Neural progenitor cell (in vitro differentiated cells): ENCODE results near the gene OBP2B. TPM values are rescaled to one million over a fixed set of nuclear protein-coding genes. Genes with fewer than 3 reads are reported as not detected.

Experiments used
- DNase-seq: peaks from one replicate; pipeline ENCODE4 v3.0.0-alpha.2; 2016; ENCODE audit warnings: low spot score
- H2AFZ ChIP-seq: fragments of 200-600 bp; sonication (generic); replicated peaks from 2 replicates; pipeline ENCODE4 v1.6.1; 2016; ENCODE audit warnings: antibody characterized with exemption
- H3F3A ChIP-seq: fragments of 200-600 bp; sonication (generic); 2 replicates; pipeline ENCODE4 v1.6.1; 2016; ENCODE audit warnings: antibody characterized with exemption, low read depth
- H3K27ac ChIP-seq: fragments of 200-600 bp; sonication (generic); 2 replicates; pipeline ENCODE4 v1.5.1; 2016; ENCODE audit warnings: mild to moderate bottlenecking
- H3K27me3 ChIP-seq: fragments of 200-600 bp; sonication (generic); 2 replicates; pipeline ENCODE4 v1.6.1; 2016; ENCODE audit warnings: mild to moderate bottlenecking, moderate library complexity
- H3K36me3 ChIP-seq: fragments of 200-600 bp; sonication (generic); 2 replicates; pipeline ENCODE4 v1.5.1; 2016
- H3K4me1 ChIP-seq: fragments of 200-600 bp; sonication (generic); 2 replicates; pipeline ENCODE4 v1.6.1; 2016; ENCODE audit warnings: mixed run types
- H3K4me2 ChIP-seq: fragments of 200-600 bp; sonication (generic); 2 replicates; pipeline ENCODE4 v1.6.1; 2016
- H3K4me3 ChIP-seq: fragments of 200-600 bp; sonication (generic); 2 replicates; pipeline ENCODE4 v1.5.1; 2016
- H3K79me2 ChIP-seq: fragments of 200-600 bp; sonication (generic); 2 replicates; pipeline ENCODE4 v1.6.1; 2016; ENCODE audit warnings: low read depth
- H3K9ac ChIP-seq: fragments of 200-600 bp; sonication (generic); 2 replicates; pipeline ENCODE4 v1.6.1; 2016
- H3K9me3 ChIP-seq: fragments of 200-600 bp; sonication (generic); 2 replicates; pipeline ENCODE4 v1.5.1; 2016; ENCODE audit warnings: low read depth
- H4K20me1 ChIP-seq: fragments of 200-600 bp; sonication (generic); 2 replicates; pipeline ENCODE4 v1.6.1; 2016; ENCODE audit warnings: low read depth
- H3K27ac Mint-ChIP-seq: 3 replicates; pipeline ENCODE4 v1.8.0; 2021; ENCODE audit warnings: mixed read lengths
- H3K27me3 Mint-ChIP-seq: 2 replicates; pipeline ENCODE4 v1.8.0; 2022; ENCODE audit warnings: low read depth, mild to moderate bottlenecking, inconsistent platforms, moderate library complexity, mixed read lengths; ENCODE audit not compliant: insufficient read depth
- H3K36me3 Mint-ChIP-seq: 3 replicates; pipeline ENCODE4 v1.8.0; 2021; ENCODE audit warnings: mixed read lengths
- H3K4me1 Mint-ChIP-seq: 3 replicates; pipeline ENCODE4 v1.8.0; 2021; ENCODE audit warnings: mixed read lengths
- H3K4me3 Mint-ChIP-seq: 3 replicates; pipeline ENCODE4 v1.8.0; 2021; ENCODE audit warnings: mild to moderate bottlenecking, moderate library complexity, mixed read lengths
- H3K9me3 Mint-ChIP-seq: 3 replicates; pipeline ENCODE4 v1.8.0; 2020; ENCODE audit warnings: mixed read lengths
- EZH2 ChIP-seq: fragments of 200-600 bp; sonication (generic); IDR thresholded peaks from 2 replicates; pipeline ENCODE4 v1.6.1; 2017; ENCODE audit warnings: antibody characterized with exemption, mild to moderate bottlenecking, moderate library complexity
- EZH2phosphoT487 ChIP-seq: fragments of 200-600 bp; sonication (generic); IDR thresholded peaks from 2 replicates; pipeline ENCODE4 v1.6.1; 2017; ENCODE audit warnings: antibody characterized with exemption
- total RNA-seq: library from RNA; depleted of rRNA; stranded (reverse); fragments of >200 nt; gene quantifications from 2 replicates; pipeline ENCODE4 v1.2.3, GENCODE V29; 2015; ENCODE audit warnings: low replicate concordance
- TF ChIP-seq, protein P1 (sequence below): fragments of 200-600 bp; sonication (generic); IDR thresholded peaks from 2 replicates; pipeline ENCODE4 v1.5.1; 2017; ENCODE audit warnings: antibody characterized with exemption, mild to moderate bottlenecking

Gene OBP2B
- total RNA-seq, 1 donor from 2014 or later = not detected

GRCh38 chr9:133202688-133203453, 6.2 kb downstream of the OBP2B start:
- Histone ChIP-seq H3K79me2 (no peaks in the 10 kb centered on the region), H3K4me3 (no peak overlapping the region), H2AFZ (no peak overlapping the region), H4K20me1 (no peaks in the 10 kb centered on the region), H3K9me3 (no peaks in the 10 kb centered on the region), H3K9ac (no peak overlapping the region), H3K27ac (no peak overlapping the region), H3F3A (no peaks in the 10 kb centered on the region), H3K27me3 (peaks cover 73% of the 10 kb centered on the region), H3K4me1 (no peaks in the 10 kb centered on the region), H3K4me2 (no peak overlapping the region), H3K36me3 (no peaks in the 10 kb centered on the region)
- peak overlapping the region; percentile 1 for H3K4me3 Mint-ChIP-seq
- H3K9me3 Mint-ChIP-seq = peaks cover 2% of the 10 kb centered on the region
- no peaks in the 10 kb centered on the region for H3K4me1 Mint-ChIP-seq
- no peak for DNase-seq
- H3K27ac Mint-ChIP-seq = no peak overlapping the region
- H3K27me3 Mint-ChIP-seq = peaks cover 3% of the 10 kb centered on the region
- TF ChIP-seq, protein P1, sequence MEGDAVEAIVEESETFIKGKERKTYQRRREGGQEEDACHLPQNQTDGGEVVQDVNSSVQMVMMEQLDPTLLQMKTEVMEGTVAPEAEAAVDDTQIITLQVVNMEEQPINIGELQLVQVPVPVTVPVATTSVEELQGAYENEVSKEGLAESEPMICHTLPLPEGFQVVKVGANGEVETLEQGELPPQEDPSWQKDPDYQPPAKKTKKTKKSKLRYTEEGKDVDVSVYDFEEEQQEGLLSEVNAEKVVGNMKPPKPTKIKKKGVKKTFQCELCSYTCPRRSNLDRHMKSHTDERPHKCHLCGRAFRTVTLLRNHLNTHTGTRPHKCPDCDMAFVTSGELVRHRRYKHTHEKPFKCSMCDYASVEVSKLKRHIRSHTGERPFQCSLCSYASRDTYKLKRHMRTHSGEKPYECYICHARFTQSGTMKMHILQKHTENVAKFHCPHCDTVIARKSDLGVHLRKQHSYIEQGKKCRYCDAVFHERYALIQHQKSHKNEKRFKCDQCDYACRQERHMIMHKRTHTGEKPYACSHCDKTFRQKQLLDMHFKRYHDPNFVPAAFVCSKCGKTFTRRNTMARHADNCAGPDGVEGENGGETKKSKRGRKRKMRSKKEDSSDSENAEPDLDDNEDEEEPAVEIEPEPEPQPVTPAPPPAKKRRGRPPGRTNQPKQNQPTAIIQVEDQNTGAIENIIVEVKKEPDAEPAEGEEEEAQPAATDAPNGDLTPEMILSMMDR = no peak
- TF ChIP-seq EZH2phosphoT487 = no peak
- no peak for TF ChIP-seq EZH2
- no peaks in the 10 kb centered on the region for H3K36me3 Mint-ChIP-seq

DNA sequence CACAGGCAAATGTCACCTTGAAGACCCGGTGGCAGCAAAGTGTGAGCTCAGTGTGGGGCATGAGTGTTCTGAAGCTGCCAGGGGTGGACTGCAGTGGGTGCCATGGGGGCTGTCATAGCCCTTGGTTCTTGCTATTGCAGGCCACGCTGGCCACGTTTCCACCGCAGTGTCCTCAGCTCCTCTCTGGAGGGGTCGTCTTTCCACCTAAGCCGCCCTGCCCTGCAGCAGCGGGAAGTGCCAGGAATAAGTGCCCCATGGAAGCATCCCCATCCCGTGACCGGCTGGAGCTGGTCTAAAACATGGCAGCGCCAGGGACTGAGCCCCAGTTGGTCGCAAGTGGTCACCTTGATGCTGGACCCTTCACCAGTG, 6.9 kb downstream of the OBP2B start:
- DNase-seq = no peak
- no peak overlapping the region for H2AFZ ChIP-seq
- H3K27me3 ChIP-seq = peaks cover 79% of the 10 kb centered on the region
- H3K9me3 ChIP-seq = no peaks in the 10 kb centered on the region
- H3F3A ChIP-seq = no peaks in the 10 kb centered on the region
- H3K36me3 ChIP-seq = no peaks in the 10 kb centered on the region
- no peak overlapping the region for H3K4me3 Mint-ChIP-seq
- no peaks in the 10 kb centered on the region for H3K4me1 ChIP-seq
- H3K4me3 ChIP-seq = no peak overlapping the region
- H3K27ac ChIP-seq = no peak overlapping the region
- H3K79me2 ChIP-seq = no peaks in the 10 kb centered on the region
- no peaks in the 10 kb centered on the region for H4K20me1 ChIP-seq
- H3K27me3 Mint-ChIP-seq = peaks cover 3% of the 10 kb centered on the region
- H3K9ac ChIP-seq = no peak overlapping the region
- H3K9me3 Mint-ChIP-seq = peaks cover 2% of the 10 kb centered on the region
- TF ChIP-seq EZH2phosphoT487 (no peak), EZH2 (no peak)
- TF ChIP-seq, protein P1 = no peak
- H3K27ac Mint-ChIP-seq = no peak overlapping the region
- no peaks in the 10 kb centered on the region for H3K4me1 Mint-ChIP-seq
- no peaks in the 10 kb centered on the region for H3K36me3 Mint-ChIP-seq
- no peak overlapping the region for H3K4me2 ChIP-seq

- Mint-ChIP-seq H3K27me3 (peaks cover 3% of the 10 kb centered on the region), H3K27ac (no peak overlapping the region), H3K4me1 (no peaks in the 10 kb centered on the region), H3K9me3 (peaks cover 2% of the 10 kb centered on the region), H3K36me3 (no peaks in the 10 kb centered on the region), H3K4me3 (no peak overlapping the region)
- Histone ChIP-seq H3K4me2 (no peak overlapping the region), H2AFZ (no peak overlapping the region), H3K79me2 (no peaks in the 10 kb centered on the region), H3K9me3 (no peaks in the 10 kb centered on the region), H3F3A (no peaks in the 10 kb centered on the region), H3K36me3 (no peaks in the 10 kb centered on the region), H3K27ac (no peak overlapping the region), H3K4me1 (no peaks in the 10 kb centered on the region), H3K4me3 (no peak overlapping the region), H4K20me1 (no peaks in the 10 kb centered on the region), H3K27me3 (peaks cover 79% of the 10 kb centered on the region), H3K9ac (no peak overlapping the region)
- no peak for DNase-seq
- TF ChIP-seq EZH2phosphoT487 (no peak), EZH2 (no peak)
- TF ChIP-seq, protein P1 = no peak
Measured at GRCh38 chr9:133201424-133202144, 7.5 kb downstream of the OBP2B start.
